Stromal cell of bone marrow (primary cell): ENCODE data around the gene IGFBP4.

Source experiments
- DNase-seq: peaks from one replicate; pipeline ENCODE4 v3.0.0-alpha.2; 2012; ENCODE audit warnings: low read depth

IGFBP4 gene

GRCh38 chr17:40432864-40433528, 10.3 kb upstream of the IGFBP4 start:
- peak; percentile 70 for DNase-seq

GRCh38 chr17:40433551-40434415, 9.5 kb upstream of the IGFBP4 start:
- DNase-seq = no peak

GRCh38 chr17:40436636-40437035, 6.6 kb upstream of the IGFBP4 start:
- no peak for DNase-seq

GRCh38 chr17:40437095-40437732, 6.0 kb upstream of the IGFBP4 start:
- DNase-seq = no peak

- DNase-seq = no peak
These were observed 3.1 kb upstream of the IGFBP4 start for GRCh38 chr17:40440166-40440565.

- DNase-seq = no peak
These were observed 656 bp upstream of the IGFBP4 start for GRCh38 chr17:40442392-40443195.

GRCh38 chr17:40443988-40444899, 994 bp downstream of the IGFBP4 start:
- no peak for DNase-seq

- no peak for DNase-seq
These were observed 2.7 kb downstream of the IGFBP4 start for GRCh38 chr17:40445751-40446468.

- no peak for DNase-seq
These were observed 3.9 kb downstream of the IGFBP4 start for GRCh38 chr17:40447148-40447644.

- no peak for DNase-seq
These were observed 4.6 kb downstream of the IGFBP4 start for GRCh38 chr17:40447806-40448205.

GRCh38 chr17:40448213-40448638, 5.0 kb downstream of the IGFBP4 start:
- DNase-seq = no peak

- no peak for DNase-seq
These were observed 5.5 kb downstream of the IGFBP4 start for GRCh38 chr17:40448639-40449261.

- DNase-seq = no peak
These were observed 6.9 kb downstream of the IGFBP4 start for GRCh38 chr17:40450175-40450574.

GRCh38 chr17:40451420-40451819, 8.2 kb downstream of the IGFBP4 start:
- peak; percentile 88 for DNase-seq

GRCh38 chr17:40452216-40452787, 9.1 kb downstream of the IGFBP4 start:
- peak; percentile 98 for DNase-seq

- DNase-seq = no peak
These were observed 9.7 kb downstream of the IGFBP4 start for GRCh38 chr17:40452921-40453378.

GRCh38 chr17:40453881-40454612, 10.8 kb downstream of the IGFBP4 start:
- DNase-seq = no peak

GRCh38 chr17:40454613-40454995, 11.4 kb downstream of the IGFBP4 start:
- no peak for DNase-seq
